DMS114 treated with DMSO at 0.1 percent for 48 hours (cell line): ENCODE results near the gene PCSK2.

ENCODE experiments used
- DNase-seq: peaks from one replicate; lab custom pipeline; 2025; ENCODE audit not compliant: unreplicated experiment; lab: John Stamatoyannopoulos, UW

PCSK2 gene

DNA sequence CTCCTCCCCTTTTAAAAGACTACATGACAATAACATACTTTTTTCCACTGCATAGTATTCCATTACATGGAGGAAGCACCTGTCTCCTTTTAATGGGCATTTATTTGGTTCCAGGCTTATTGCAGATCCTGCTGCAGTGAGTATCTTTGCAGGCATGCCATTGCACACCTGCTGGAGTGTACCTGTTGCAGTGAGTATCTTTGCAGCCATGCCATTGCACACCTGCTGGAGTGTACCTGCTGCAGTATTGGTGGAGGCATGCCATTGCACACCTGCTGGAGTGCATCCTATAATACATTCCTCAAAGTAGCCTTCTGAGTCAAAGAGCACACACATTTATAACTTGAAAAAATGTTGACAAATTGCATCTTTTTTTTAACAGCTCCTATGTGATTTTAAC, 302.7 kb downstream of the PCSK2 start:
- no peak for DNase-seq

DNA sequence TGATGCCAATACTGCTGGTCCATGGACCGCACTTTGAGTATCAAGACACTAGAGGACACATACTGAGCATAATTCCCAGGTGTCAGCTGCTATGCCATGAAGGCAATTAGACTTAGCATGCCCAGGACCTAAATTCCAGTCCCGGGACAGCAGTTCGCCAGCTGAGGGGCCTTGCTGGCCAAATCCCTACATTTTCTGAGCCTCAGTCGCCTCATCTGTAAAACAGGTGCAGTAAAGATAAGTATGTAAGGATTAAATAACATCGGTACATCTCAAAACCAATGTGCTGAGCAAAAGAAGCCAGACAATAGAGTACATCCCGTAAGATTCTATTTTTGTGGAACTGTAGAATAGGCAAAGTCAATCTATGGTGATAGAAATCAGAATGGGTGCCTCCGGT, 303.3 kb downstream of the PCSK2 start:
- DNase-seq, result no peak

DNA sequence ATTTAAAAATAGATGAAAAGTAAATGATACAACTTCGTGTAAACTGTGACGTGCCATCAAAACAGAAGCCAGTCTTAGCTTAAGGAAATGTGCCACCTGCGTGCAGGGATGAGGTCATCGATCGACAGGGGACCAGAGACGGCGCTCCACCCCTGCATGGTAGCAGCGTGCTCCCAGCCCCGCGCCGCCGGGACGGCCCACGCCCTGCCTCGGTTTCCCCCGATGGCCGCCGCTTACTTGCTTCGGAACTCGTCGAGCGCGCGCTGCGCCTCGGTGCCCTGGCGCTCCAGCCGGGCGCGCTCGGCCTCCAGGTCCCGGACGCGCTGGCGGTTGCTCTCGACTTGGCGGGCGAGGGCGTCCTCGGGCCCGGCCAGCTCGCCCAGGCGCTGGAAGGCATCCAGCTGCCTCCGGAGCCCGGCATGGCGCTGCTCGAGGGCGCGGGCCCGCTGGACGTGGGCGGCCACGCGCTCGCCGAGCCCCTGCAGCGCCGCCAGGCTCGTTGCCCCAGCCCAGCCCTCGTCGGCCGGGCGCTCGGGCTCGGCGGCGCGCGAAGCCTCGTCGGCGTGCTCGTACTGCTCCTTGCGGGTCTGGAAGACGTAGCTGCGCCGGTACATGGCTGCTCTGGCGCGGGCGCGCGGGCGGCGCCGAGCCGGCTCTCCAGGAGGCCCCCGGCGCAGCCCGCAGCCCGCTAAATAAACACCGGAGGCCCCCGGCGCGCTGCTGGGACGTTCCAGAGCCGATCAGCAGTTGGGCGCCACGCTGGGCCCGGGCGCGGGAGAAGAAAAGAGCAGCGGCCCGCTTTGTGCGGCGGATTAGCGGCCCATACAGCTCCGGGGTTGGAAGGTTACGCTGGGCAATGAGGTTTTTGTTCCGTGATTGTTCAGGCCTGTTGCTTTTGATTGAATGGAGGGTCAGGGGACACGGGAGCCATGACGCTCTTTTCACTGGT, 304.1 kb downstream of the PCSK2 start, which contains the start of gene BFSP1:
TSS of gene BFSP1 (minus strand) at position 664 of the 949 bp plus-strand sequence. CDS start at position 614, 50 bp downstream.
- peak; percentile 51 for DNase-seq

DNA sequence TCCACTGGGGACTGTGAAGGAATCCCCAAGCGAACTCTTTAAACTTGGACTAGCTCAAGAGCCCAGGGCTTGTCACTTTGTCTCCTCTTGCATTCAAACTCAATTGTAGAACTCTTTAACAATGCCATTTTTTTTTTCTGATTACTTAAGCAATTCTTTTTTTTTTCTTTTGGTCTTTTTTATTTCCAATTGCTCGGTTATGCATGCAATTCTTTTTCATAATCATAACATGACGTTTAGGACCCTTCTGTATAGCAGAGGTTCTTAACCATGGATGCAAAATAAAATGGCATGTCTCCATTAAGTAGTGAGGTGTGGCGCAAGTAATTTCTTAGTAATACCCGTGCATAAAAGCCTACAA, 304.8 kb downstream of the PCSK2 start:
- DNase-seq, result no peak

DNA sequence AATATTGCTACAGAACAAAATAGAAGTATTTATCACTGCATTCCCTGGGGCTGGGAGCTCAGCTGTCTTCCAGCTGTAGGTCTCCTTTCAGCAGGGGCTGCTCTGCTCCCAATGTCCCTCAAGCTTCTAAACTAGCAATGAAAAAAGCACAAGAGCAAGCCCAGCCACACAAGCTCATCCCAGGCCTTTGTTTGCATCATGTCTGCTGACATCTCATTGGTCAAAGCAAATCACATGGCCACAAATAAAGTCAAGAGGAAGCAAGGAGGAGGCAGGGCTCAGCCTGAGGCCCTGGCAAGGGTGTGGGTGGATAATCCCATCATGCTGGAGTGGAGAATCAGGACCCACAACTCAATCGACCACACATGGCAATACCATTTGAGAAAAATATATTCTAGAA, 306.6 kb downstream of the PCSK2 start:
- DNase-seq, result no peak

DNA sequence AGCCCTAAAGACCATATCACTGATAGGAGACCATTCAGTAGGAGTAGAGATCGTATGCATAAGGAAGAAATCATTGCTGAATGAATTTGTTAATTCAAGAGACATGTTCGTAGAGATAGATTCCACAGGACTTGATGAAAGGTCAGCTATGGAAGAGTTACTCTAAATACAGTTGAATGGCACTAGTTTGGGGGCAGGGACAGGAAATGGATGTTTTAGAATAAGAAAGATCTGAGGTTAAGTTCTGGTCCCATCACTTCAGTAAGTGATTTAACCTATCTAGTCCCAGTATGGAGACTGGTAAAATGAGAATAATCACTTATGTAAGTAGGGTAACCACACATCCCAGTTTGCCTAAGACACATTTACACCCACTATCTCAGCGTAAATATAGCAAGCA, 307.2 kb downstream of the PCSK2 start:
- DNase-seq, result no peak
